ENCODE results near the gene NSMF. TPM values are rescaled to one million over a fixed set of nuclear protein-coding genes. Genes with fewer than 3 reads are reported as not detected.
"Not testable (repeated sequence)": the region's sequence is repeated elsewhere in the genome, so short reads cannot be mapped to it uniquely, and the experiment has no call there.

NSMF gene
- total RNA-seq, 1 donor from 2014 or later = 49.3 TPM

GRCh38 chr9:137477778-137478612 is 18.9 kb upstream of the NSMF start:
- DNase-seq (ENCODE audit: low spot score) = no peak

GRCh38 chr9:137476856-137477255 is 17.7 kb upstream of the NSMF start:
- no peak for DNase-seq (ENCODE audit: low spot score)

GRCh38 chr9:137475666-137476065 is 16.5 kb upstream of the NSMF start:
- no peak for DNase-seq (ENCODE audit: low spot score)

GRCh38 chr9:137474271-137474670 is 15.1 kb upstream of the NSMF start:
- DNase-seq (ENCODE audit: low spot score) = no peak

- no peak for DNase-seq (ENCODE audit: low spot score)
Observed at GRCh38 chr9:137470785-137471184, 11.7 kb upstream of the NSMF start.

- DNase-seq (ENCODE audit: low spot score) = no peak
Observed at GRCh38 chr9:137467896-137468295, 8.8 kb upstream of the NSMF start.

GRCh38 chr9:137467161-137467581 is 8.0 kb upstream of the NSMF start:
- DNase-seq (ENCODE audit: low spot score) = no peak

GRCh38 chr9:137466389-137467085 is 7.4 kb upstream of the NSMF start:
- DNase-seq (ENCODE audit: low spot score) = not testable (repeated sequence)

- DNase-seq (ENCODE audit: low spot score) = no peak
Observed at GRCh38 chr9:137465720-137466388, 6.7 kb upstream of the NSMF start.

- DNase-seq (ENCODE audit: low spot score) = no peak
Observed at GRCh38 chr9:137465000-137465719, 6.0 kb upstream of the NSMF start.

GRCh38 chr9:137464291-137464999 is 5.3 kb upstream of the NSMF start:
- DNase-seq (ENCODE audit: low spot score) = no peak

- DNase-seq (ENCODE audit: low spot score) = no peak
Observed at GRCh38 chr9:137463931-137464290, 4.8 kb upstream of the NSMF start.

- DNase-seq (ENCODE audit: low spot score) = no peak
Observed at GRCh38 chr9:137462986-137463930, 4.1 kb upstream of the NSMF start.

- no peak for DNase-seq (ENCODE audit: low spot score)
Observed at GRCh38 chr9:137462396-137462985, 3.4 kb upstream of the NSMF start.

- no peak for DNase-seq (ENCODE audit: low spot score)
Observed at GRCh38 chr9:137461663-137462395, 2.7 kb upstream of the NSMF start.

GRCh38 chr9:137461316-137461662 is 2.2 kb upstream of the NSMF start:
- DNase-seq (ENCODE audit: low spot score) = no peak

GRCh38 chr9:137460363-137461315 is 1.5 kb upstream of the NSMF start:
- peak; percentile 44 for DNase-seq (ENCODE audit: low spot score)
